Liver (tissue), 9 donors: ENCODE results near the gene F5. TPM values are rescaled to one million over a fixed set of nuclear protein-coding genes. Genes with fewer than 3 reads are reported as not detected.

Experiments
- DNase-seq: peaks from one replicate; pipeline ENCODE4 v3.0.0-alpha.2; 2017; ENCODE audit warnings: low spot score
- H3K27ac ChIP-seq, 2 donors: one replicate each; pipeline ENCODE4 v1.7.0; 2013; ENCODE audit warnings: inconsistent platforms in 2 of 2, low read length in 2 of 2, control low read depth in 1 of 2, low read depth in 1 of 2, mild to moderate bottlenecking in 1 of 2
- H3K27me3 ChIP-seq, 4 donors: one replicate each; pipeline versions ENCODE4 v1.6.1 to v1.7.0; 2013; ENCODE audit warnings: low read length in 3 of 4, inconsistent platforms in 1 of 4, mild to moderate bottlenecking in 1 of 4, moderate library complexity in 1 of 4; ENCODE audit not compliant: control insufficient read depth in 4 of 4, insufficient read depth in 4 of 4
- H3K36me3 ChIP-seq, 4 donors: one replicate each; pipeline versions ENCODE4 v1.6.1 to v1.7.0; 2013; ENCODE audit warnings: low read length in 3 of 4, mild to moderate bottlenecking in 3 of 4, low read depth in 1 of 4, moderate library complexity in 1 of 4; ENCODE audit not compliant: control insufficient read depth in 4 of 4, insufficient read depth in 3 of 4
- H3K4me1 ChIP-seq, 4 donors: one replicate each; pipeline versions ENCODE4 v1.6.1 to v1.7.0; 2013; ENCODE audit warnings: low read length in 3 of 4, mild to moderate bottlenecking in 3 of 4, moderate library complexity in 1 of 4; ENCODE audit not compliant: control insufficient read depth in 4 of 4, insufficient read depth in 4 of 4
- H3K4me3 ChIP-seq, 3 donors: one replicate each; pipeline versions ENCODE4 v1.6.1 to v1.7.0; 2013; ENCODE audit warnings: low read length in 3 of 3, control low read depth in 1 of 3, low read depth in 1 of 3, mild to moderate bottlenecking in 1 of 3
- H3K9ac ChIP-seq, 2 donors: one replicate each; pipeline ENCODE4 v1.7.0; 2013; ENCODE audit warnings: low read length in 2 of 2, mild to moderate bottlenecking in 2 of 2, moderate library complexity in 2 of 2, control low read depth in 1 of 2, low read depth in 1 of 2
- H3K9me3 ChIP-seq, 4 donors: one replicate each; pipeline versions ENCODE4 v1.6.1 to v1.7.0; 2013; ENCODE audit warnings: low read length in 3 of 4; ENCODE audit not compliant: control insufficient read depth in 4 of 4
- ATF3 ChIP-seq: IDR thresholded peaks from 2 replicates; pipeline ENCODE4 v1.6.1; 2016; ENCODE audit warnings: antibody characterized with exemption
- CTCF ChIP-seq: fragments of 150-350 bp; IDR thresholded peaks from 2 replicates; pipeline ENCODE4 v1.5.1; 2017; ENCODE audit warnings: improper control_type of control experiment, low read depth, low read length; ENCODE audit not compliant: missing input control
- EGR1 ChIP-seq, 2 donors: IDR thresholded peaks; 2 replicates each; pipeline ENCODE4 v1.6.1; 2016 to 2018; ENCODE audit warnings: antibody characterized with exemption in 2 of 2, low read depth in 2 of 2
- FOXA2 ChIP-seq: IDR thresholded peaks from 2 replicates; pipeline ENCODE4 v1.6.1; 2016; ENCODE audit warnings: antibody characterized with exemption
- GABPA ChIP-seq, 2 donors: IDR thresholded peaks in 1 of 2; conservative IDR thresholded peaks in 1 of 2; 2 replicates each; pipeline ENCODE4 v1.6.1; 2016; ENCODE audit warnings: antibody characterized with exemption in 2 of 2, mild to moderate bottlenecking in 1 of 2, moderate library complexity in 1 of 2
- HNF4G ChIP-seq: IDR thresholded peaks from 2 replicates; pipeline ENCODE4 v1.6.1; 2016; ENCODE audit warnings: antibody characterized with exemption
- JUND ChIP-seq, 2 donors: IDR thresholded peaks; 2 replicates each; pipeline ENCODE4 v1.6.1; 2016; ENCODE audit warnings: antibody characterized with exemption in 2 of 2
- RAD21 ChIP-seq, 2 donors: IDR thresholded peaks; 2 replicates each; pipeline ENCODE4 v1.6.1; 2016; ENCODE audit warnings: antibody characterized with exemption in 2 of 2, mild to moderate bottlenecking in 2 of 2
- RXRA ChIP-seq, 2 donors: IDR thresholded peaks; 2 replicates each; pipeline ENCODE4 v1.6.1; 2017 to 2018; ENCODE audit warnings: antibody characterized with exemption in 2 of 2, mild to moderate bottlenecking in 1 of 2
- SP1 ChIP-seq: IDR thresholded peaks from 2 replicates; pipeline ENCODE4 v1.6.1; 2018; ENCODE audit warnings: antibody characterized with exemption, mild to moderate bottlenecking
- YY1 ChIP-seq: IDR thresholded peaks from 2 replicates; pipeline ENCODE4 v1.6.1; 2016; ENCODE audit warnings: antibody characterized with exemption, mild to moderate bottlenecking
- ZBTB33 ChIP-seq: IDR thresholded peaks from 2 replicates; pipeline ENCODE4 v1.6.1; 2016; ENCODE audit warnings: antibody characterized with exemption
- WGBS: extraction: QIAGEN DNeasy Blood & Tissue Kit; methylation state at CpG from one replicate; pipeline ENCODE4 v1.1.7; 2013; 5-methylcytosine and 5-hydroxymethylcytosine counted together
- polyA plus RNA-seq, 2 donors: library from polyadenylated mRNA; stranded (reverse) in 1 of 2; unstranded in 1 of 2; fragments of 200-250 nt in 1 of 2; fragments of >200 nt in 1 of 2; fragmentation: Nextera tagmentation in 1 of 2; extraction: Ambion mirVana in 1 of 2; gene quantifications; one replicate each; pipeline versions ENCODE4 v1.2.1 to v1.2.3, GENCODE V29; 2013 to 2015
- total RNA-seq, 2 donors: library from RNA; depleted of rRNA; stranded (reverse); fragments of >200 nt; gene quantifications; one replicate each; pipeline ENCODE4 v1.2.3, GENCODE V29; 2014
- donor health status: healthy.
- donor health status: healthy.
- donor health status: healthy.
- donor health status: healthy.
- donor health status: healthy.

Gene F5
- total and polyA plus RNA-seq, 4 donors = 86.1 to 155 (median 129) TPM

GRCh38 chr1:169546087-169546995 is 39.9 kb downstream of the F5 start (continued):
- TF ChIP-seq CTCF (peak; percentile 67), ATF3 (peak; percentile 95), GABPA (IDR thresholded peaks at IDR 0.05 in 1 of 2, conservative IDR thresholded peaks at IDR 0.05 in 1 of 2) (peak in 1 of 2 donors; percentile 27), EGR1 (IDR thresholded peaks at IDR 0.05; ENCODE audit: low read depth in 2 of 2) (no peak), RAD21 (IDR thresholded peaks at IDR 0.05) (peak; percentile 85 to 89), SP1 (peak; percentile 63), ZBTB33 (peak; percentile 9)

GRCh38 chr1:169545472-169545871 is 40.8 kb downstream of the F5 start:
- peak overlapping the region in 1 of 2 donors; percentile 20 for H3K27ac ChIP-seq
- WGBS = 62% methylated on average over 2 of the region's 2 CpGs
- TF ChIP-seq RAD21 (IDR thresholded peaks at IDR 0.05) (no peak), RXRA (IDR thresholded peaks at IDR 0.05) (no peak), YY1 (no peak), HNF4G (no peak), JUND (IDR thresholded peaks at IDR 0.05) (no peak), FOXA2 (no peak), CTCF (no peak)
- peaks cover 0 to 3% (median 0%) of the 10 kb centered on the region in 4 donors for H3K4me1 ChIP-seq
- H3K36me3 ChIP-seq = peaks cover 3 to 76% (median 53%) of the 10 kb centered on the region in 4 donors
- no peak for DNase-seq
- H3K9ac ChIP-seq = no peak overlapping the region
- no peak overlapping the region for H3K4me3 ChIP-seq
- no peaks in the 10 kb centered on the region for H3K27me3 ChIP-seq
- no peaks in the 10 kb centered on the region for H3K9me3 ChIP-seq
